Fibroblast of skin of right quadriceps (primary cell): ENCODE measurements around the gene PKD1.
A peak's percentile ranks its signal among the peaks of the same experiment; 100 is the strongest.

Experiments used
- DNase-seq: peaks from one replicate; pipeline ENCODE4 v3.0.0-alpha.2; 2013

Gene PKD1

DNA sequence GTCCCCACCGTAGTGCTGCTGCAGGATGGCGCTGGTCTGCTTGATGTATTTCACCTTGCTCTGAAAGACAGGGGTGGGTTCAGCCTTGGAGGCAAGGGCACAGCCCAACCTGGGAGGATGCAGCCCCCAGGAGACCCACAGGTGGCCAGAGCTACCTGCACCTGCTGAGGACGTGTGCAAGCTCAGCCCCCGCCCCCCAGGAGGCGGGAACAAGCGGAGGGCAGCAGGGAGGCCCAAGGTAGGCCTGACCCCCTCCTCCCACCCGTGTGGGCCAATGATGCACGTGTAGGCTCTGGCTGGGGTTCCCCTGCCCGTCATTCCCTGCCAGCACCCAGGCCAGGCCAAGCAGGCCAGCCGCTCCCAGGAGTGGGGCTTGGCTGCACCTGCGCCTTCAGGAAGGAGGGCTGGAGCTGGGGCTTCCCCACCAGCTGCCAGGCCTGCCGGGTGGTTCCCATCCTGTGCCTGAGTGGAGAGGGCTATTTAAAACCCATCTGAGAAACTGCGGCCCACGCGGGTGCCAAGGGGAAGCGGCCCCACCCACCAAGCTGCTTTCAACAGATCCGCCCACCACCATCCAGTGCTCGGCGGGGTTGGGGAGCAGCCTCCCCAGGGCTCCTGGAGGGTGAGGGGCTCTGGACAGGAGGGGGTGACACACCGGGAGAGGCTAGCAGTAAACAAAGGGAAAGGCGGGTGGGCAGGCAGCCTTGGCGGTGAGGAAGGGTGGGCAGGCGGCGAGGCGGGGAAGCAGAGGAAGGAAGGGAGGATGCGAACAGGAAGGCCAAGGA, 91.8 kb downstream of the PKD1 start:
- no peak for DNase-seq

- no peak for DNase-seq
These were observed 92.6 kb downstream of the PKD1 start for GRCh38 chr16:2042986-2043666.

DNA sequence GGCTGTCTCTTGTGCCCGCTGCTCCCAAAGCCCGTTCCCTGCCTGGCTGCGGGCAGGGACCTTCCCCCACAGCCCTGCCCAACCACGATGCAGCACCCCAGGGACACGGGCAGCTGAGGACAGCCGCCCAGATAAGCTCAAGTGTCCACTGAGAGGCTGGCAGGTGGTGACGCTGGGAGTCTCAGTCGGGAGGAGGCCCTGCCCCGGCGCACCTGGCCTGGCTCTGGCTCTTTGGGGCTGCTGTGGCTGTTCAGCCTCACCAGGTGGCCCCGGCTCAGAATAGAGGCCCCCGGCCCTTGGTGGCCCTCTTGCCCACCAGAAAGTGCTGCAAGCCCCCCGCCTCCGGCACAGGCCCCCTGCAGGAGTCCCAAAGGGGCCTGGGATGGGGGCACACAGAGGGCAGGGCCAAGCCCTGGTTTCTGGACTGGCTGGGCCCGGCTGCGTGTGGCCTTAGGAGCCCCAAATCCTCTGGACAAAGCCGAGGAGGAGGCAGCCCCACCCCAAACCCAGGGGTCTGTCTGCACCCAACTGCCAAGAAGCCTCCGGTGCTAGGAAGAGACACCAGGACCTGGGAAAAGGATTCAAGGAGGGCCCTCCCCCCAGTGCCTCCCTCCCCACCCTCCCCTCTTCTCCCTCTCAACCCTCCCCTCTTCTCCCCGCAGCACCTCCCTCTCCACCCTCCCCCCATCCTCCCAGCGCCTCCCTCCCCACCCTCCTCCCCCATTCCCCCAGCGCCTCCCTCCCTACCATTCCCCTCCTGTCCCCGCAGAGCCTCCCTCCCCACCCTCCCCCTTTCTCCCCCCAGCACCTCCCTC, 93.3 kb downstream of the PKD1 start:
- DNase-seq, result no peak

GRCh38 chr16:2040787-2041522, 94.7 kb downstream of the PKD1 start:
- DNase-seq, result no peak

- no peak for DNase-seq
These were observed 95.5 kb downstream of the PKD1 start for GRCh38 chr16:2040041-2040786.

DNA sequence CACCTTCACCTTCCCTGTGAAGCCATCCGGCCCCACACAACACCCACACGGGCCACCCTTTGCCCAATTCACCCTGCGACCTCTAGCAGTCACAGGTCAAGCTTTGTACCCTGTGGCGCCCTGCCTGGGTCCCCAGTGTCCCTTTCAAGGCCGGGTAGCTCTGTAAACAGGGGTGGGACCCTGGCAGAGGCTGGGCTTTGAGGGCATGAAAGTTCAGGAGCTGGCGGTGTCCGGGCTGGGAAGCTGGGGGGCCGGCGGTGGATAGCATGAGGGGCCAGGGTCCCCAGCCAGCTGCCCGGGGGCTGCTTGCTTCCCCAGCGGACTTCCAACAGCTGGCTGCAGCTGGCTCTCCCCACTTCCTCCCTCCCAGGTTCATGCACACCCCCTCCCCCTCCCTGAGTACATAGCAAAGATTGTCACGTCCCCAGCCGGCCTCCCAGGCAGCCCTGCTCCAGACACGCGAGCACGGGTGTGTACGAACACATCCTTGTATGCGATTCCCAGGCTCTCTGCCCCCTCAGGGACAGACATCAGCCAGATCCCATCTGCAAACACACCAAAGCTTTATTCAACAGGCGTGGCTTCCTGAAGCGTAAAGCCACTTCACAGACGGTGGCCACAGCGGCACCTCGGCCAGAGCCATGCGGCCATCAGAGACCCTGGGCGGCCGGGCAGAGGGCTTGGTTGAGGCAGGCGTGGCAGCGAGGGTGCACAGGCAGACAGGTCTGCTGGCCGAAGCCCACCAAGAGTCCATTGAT, 96.2 kb downstream of the PKD1 start:
- peak; percentile 84 for DNase-seq
